ENCODE measurements around the gene STUM. TPM values are rescaled to one million over a fixed set of nuclear protein-coding genes. Genes with fewer than 3 reads are reported as not detected.
"Not testable (repeated sequence)": the region's sequence is repeated elsewhere in the genome, so short reads cannot be mapped to it uniquely, and the experiment has no call there.

STUM gene, protein sequence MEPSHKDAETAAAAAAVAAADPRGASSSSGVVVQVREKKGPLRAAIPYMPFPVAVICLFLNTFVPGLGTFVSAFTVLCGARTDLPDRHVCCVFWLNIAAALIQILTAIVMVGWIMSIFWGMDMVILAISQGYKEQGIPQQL
- 0.13 and 0.25 TPM in 2 replicates for total RNA-seq

DNA sequence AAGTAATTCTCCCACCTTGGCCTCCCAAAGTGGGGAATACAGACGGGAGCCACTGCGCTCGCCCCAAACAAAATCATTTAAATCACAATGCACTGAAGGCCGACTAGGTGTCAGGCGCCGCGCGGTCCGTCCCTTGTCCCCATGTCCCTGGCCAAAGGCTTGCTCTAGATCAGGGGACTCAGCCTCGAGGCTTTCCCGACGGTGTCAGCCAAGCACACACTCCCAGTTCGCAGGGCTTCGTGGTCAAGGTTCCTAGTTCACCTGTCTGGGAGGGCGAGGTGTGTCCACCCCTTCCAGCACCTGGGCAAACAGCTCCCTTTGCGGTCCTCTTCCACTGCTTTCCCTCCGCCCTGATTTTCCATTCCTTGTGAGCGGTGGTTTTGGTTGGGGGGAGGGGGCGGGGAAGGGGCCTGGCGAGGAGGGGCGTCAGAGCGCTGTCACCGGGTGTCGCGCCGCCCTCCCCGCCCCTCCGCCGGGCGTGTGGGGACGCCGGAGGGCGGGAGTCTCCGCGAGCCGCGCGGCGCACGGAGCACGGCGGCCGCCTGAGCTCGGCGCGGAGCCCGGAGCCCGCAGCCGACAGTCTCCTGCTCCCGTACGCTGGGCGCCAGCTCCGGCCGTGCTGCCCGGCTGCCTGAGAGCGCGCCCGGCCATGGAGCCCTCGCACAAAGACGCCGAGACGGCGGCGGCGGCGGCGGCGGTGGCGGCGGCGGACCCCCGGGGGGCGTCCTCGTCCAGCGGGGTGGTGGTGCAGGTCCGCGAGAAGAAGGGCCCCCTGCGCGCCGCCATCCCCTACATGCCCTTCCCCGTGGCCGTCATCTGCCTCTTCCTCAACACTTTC lies at the start of gene STUM:
TSS of gene STUM (plus strand) at position 509 of the 838 bp plus-strand sequence. CDS start at position 650, 141 bp downstream.
- peak in 1 of 2 donors; percentile 44 for DNase-seq (ENCODE audit: low read depth in 2 of 2)

DNA sequence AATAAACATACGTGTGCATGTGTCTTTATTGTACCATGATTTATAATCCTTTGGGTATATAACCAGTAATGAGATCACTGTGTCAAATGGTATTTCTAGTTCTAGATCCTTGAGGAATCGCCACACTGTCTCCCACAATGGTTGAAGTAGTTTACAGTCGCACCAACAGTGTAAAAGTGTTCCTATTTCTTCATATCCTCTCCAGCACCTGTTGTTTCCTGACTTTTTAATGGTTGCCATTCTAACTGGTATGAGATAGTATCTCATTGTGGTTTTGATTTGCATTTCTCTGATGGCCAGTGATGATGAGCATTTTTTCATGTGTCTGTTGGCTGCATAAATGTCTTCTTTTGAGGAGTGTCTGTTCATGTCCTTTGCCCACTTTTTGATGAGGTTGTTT lies 48.9 kb upstream of the STUM start:
- not testable (repeated sequence) for DNase-seq (ENCODE audit: low read depth in 2 of 2)

DNA sequence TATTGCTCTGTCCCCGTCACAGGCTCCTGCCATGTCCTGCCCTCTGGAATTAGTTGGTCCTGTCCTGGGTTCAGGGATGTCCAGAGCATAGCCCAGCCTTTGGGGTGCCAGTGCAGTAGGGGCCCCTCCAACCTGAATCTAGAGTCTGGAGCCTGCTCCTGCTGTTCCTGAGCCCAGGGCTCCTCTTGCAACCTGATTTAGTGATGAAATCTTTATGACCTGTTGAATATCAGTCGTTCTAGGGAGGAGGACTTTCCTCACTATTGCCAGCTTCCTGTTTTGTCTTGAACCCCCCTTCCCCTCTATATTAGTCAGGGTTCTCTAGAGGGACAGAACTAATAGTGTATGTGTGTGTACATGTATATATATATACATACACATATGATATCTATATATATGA lies 42.5 kb upstream of the STUM start:
- DNase-seq (ENCODE audit: low read depth in 2 of 2): no peak

DNA sequence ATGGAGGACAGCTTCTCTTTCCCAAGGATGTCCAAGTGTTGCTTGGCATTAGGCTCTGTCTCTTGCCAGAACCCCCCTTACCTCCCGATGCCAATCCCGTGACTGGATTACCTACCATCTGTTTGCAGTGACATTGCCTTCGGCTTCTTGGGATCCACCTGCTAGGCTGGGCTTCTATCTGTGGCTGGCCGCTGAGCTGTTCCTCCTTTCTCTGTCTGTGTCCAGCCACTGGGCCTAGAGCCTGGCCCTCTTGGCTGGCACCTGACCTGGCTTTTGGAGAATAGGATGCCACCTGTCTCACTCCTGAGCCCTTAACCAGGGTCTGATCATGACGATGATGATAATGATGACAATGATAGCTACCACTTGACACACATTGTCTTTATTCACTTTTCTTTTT lies 41.6 kb upstream of the STUM start:
- DNase-seq (ENCODE audit: low read depth in 2 of 2): no peak

DNA sequence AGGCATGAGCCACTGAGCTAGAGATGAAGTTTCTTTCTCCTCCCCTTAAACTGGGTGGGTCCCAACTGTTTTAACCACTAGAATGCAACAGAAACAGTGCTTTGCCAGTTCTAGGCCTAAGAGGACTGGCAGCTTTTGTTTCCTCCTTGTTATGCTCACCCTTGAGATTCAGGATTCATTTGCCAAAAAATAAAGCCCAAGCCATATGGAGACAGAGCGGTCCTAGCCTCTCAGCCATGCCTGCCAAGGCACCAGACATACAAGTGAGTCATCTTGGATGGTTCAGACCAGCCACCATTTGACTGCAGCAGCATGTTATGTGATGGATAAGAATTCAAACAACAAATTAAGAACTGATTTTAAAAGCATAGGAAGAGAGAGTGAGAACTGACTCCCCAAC lies 38.1 kb upstream of the STUM start:
- DNase-seq (ENCODE audit: low read depth in 2 of 2): no peak

DNA sequence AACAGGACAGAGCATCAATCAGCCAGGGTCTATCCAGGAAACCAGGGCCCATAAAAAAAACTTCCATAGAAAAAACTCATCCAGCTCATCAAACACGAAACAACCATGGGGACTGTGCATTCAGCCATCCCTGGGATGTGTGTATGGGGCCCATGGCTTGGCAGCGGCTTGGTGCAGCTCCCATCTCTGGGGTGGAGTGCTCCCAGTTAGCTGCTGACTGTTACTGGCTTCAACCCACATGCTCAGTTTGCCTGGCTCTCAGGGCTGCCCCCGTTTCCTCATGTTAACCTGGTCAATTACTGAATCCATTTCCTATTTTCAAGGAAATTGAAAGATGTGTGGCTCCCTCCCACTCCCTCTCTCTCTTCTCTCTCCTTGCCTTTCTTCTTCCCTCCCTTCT lies 37.3 kb upstream of the STUM start:
- no peak for DNase-seq (ENCODE audit: low read depth in 2 of 2)

DNA sequence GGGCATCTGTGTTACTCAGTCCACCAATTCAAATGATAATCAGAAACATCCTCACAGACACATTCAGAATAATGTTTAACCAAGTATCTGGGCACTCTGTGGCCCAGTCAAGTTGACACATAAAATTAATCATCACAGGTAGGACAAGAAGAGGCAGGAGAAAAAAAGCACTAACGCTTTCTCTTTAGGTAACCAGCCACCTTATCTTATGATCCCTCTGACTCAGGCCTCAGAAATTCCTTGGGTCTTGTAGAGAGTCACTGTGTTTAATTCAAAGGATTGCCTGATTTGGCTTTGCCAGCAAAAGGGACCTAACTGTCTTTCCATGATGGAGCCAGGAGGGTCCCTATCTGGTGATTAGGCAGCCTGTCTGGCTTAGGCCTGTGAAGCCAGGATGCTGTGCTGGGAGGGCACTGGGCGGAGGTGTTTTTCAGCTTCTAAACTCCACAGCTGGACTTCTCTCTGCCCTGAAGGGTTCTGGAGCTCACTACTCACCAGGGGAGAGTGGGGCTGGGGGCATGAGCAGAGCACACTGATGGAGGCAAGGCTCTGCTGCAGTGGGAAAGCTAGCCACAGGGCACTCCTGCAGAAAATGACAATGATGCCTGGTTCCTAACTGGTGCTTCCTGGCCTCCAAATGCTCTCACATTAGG lies 36.4 kb upstream of the STUM start:
- DNase-seq (ENCODE audit: low read depth in 2 of 2): no peak

DNA sequence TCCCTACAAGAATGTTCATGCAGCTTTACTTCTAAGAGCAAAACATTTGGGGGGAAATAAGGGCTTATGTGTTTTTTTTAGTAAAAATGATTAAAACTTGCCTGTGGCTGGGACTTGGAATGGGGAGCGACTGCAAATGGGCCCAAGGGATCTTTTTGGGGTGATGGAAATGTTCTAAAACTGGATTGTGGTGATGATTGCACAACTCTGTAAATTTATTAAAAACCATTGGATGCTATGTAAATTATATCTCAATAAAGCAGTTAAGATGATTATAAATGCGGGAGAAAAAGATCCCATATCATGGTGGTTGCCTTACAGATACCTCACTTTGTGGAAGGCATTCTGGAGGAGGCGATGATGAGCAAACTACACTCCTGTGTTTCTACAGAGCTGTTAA lies 30.2 kb upstream of the STUM start:
- DNase-seq (ENCODE audit: low read depth in 2 of 2): no peak

DNA sequence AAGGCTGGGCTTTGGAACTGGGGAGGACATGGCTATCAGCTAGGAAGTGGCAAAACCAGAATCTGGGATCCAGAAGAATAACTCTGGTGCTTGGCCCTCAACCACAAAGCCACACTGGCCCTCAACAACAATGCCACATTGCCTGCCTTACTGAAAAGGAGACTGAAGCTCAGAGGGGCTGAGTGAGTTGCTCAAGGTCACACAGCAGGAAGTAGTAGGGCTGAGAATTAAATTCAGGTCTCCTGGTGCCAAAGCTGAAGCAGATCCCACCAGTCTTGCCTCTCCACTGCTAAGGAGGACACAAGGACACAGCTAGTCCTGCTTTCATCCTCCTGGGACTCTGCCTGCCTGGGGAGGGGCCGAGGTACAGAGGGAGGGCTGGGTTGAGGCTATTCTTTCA lies 29.4 kb upstream of the STUM start:
- no peak for DNase-seq (ENCODE audit: low read depth in 2 of 2)

DNA sequence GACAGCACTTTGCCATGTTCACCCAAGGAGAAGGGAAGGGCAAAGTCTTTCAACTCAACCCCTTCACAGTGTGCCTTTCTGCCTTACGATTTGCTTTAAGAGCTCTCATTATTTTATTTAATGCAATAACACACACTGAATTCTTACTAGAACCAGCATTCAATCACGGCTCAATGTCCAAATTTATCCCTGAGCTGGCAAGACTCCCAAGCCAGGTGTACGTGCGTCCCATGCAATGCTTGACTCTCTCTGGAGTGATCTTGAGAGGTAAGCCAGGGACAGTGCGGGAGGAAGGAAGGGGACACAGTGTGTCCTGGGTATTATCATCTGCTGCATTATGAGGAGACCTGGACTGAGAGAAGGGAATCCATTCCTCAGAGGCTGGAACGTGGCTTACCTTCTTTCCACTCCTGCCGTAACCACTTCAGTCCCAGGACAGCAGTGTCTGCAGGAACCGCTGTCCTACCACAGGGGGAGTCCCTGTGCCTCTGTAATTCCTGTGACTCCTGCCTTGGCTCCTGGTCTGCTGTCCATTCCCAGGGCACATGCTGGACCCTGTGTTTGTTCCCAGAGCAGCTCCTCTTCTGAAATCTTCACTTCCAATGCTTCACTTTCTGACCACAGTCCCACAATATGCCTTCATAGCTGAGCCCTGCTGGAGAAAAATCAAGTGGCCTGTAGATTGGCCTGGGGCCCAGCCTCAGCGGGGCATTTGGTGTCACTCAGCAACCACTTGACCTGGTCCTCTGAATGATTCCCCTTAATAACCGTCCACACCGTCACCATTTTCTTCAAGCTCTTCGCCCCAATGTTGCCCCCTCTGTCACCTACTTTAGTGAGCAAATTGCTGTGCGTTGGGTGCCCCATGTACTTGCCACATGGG lies 28.6 kb upstream of the STUM start:
- no peak for DNase-seq (ENCODE audit: low read depth in 2 of 2)

DNA sequence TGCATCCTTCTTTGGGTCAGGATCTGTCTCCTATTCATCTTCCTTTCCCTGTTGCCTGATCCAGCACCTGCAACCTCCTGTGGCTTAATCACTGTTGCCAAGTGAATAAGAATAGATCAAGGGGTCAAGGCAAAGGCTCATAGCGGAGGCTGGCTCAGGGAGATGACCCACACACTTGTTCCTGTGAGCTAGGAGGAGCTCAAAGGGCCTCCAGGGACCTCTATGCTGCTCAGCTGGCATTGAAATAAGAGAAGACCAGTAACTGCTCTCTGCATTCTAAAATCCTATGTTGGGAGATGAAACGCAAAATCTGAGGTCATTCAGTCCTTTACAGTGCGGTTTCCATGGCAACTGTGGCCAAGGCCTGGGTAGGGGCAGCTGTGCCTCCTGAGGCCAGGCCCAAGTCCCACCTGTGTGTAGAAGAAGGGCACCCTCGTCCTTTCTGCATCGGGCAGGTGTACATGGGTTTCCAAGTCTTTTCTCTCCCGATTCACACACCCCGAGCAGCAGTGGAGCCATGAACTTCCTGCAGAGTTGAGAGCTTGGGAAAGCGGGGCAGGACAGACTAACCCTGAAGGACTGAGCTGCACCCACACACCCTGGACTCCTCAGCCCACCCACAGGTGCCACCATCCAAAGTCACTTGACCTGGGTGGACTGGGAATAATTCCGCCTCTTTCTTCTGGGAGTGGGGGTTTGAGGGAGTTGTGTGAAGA lies 27.8 kb upstream of the STUM start:
- DNase-seq (ENCODE audit: low read depth in 2 of 2): no peak

DNA sequence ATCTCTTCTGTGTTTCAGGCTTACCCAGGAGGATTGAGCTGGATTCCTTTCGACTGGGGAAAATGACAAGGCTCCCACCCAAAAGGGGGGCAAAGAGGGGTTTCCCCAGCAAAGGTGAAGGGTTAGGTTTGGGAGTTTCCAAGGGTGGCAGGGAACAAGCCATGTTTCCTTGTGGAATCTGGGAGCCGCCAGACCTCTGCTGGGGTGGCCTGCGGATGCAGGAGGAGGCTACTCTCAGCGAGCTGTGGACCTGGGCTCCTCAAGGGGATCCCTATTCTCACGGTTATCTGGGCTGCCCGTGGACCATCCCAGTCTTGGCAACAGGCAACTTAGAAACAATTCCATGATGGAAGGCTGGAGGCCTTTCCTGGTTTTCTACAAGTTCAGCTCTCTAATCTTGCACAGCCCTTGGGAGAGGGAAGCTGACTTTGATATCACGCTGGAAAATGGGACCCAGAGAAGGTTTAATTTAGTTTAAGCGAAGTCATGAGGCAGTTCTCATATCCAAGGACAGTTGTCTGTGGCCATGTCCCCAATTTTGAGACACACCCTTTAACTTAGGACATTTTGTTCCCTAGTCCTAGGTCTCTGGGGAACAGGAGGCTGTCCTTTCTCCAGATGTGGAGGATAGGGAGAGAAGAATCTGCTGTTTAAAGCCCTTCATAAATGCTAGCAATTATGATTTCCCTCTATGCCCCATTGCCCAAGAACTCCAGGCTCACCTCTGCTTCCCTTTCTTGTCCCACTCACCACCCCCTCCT lies 24.7 kb upstream of the STUM start:
- no peak for DNase-seq (ENCODE audit: low read depth in 2 of 2)

DNA sequence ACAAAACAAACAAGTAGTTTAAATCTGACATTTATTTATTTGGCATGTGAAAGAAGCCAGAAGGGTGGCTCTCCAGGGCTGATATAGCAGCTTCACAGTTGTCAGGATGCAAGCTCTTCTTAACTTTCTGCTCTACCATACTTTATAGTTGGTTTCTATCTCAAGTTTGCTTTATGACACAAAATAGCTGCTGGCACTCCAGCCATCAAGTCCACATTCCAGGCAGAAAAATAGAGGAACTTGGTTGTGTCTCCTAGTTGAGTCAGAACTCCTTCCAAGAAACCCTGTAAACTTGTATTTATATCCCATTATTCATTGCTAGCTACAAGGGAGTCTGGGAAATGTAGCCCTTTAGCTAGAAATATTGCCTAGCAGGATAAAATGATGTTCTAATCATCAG lies 24.0 kb upstream of the STUM start:
- no peak for DNase-seq (ENCODE audit: low read depth in 2 of 2)

DNA sequence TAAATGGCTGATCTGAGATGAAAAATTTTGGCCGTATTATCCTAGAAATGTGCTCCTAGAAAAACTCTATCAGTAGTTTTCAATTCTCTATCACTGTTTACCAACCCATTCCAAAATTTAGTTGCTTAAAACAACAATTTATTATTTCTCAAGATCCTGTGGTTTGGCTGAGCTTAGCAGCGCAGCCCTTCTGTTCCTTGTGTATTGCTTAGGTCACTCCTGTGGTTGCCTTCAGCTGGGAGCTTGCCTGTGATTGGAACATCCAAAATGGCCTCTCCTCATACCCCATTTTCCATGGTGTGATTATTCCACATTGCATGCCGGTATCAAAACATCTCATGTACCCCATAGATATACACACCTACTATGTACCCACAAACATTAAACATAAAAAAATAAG lies 22.8 kb upstream of the STUM start:
- DNase-seq (ENCODE audit: low read depth in 2 of 2): no peak

DNA sequence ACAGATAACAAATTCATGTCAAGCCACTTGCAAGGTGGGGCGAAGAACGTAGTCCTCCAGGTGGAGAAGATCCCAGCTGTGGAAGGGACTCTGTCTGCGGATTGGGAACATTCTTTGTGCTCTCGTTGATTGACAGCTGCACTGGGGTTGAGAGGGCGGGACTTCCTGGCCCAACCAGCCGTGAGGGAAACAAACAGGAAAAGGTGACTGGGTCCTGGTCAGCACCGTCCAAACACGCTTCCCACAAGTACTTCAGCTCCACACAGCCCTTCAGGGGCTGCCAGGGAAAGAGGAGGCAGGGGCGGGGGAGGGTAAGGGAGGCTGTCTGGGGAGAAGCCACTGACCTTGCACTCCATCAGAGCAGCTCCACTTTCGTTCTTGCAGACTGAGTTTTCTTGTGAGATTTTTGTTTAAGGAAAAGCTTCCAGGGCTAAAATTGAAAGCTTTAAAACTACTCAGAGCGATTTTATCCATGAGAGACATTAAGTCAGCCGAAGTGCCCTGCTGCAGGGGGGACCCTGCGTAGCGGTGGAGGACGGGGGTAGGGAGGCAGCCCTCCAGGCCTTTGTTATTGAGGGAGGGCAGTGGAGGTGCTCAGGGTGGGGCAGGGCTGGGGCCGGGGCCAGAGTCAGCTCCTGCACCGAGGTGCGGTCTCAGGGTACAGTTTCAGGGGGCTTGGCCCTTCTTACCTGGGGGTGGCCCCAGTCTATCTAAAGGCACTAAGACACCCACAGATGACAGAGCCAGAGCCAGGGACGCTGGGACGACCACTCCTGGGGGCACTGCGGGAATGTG lies 21.6 kb upstream of the STUM start:
- peak; percentile 31 to 66 for DNase-seq (ENCODE audit: low read depth in 2 of 2)

DNA sequence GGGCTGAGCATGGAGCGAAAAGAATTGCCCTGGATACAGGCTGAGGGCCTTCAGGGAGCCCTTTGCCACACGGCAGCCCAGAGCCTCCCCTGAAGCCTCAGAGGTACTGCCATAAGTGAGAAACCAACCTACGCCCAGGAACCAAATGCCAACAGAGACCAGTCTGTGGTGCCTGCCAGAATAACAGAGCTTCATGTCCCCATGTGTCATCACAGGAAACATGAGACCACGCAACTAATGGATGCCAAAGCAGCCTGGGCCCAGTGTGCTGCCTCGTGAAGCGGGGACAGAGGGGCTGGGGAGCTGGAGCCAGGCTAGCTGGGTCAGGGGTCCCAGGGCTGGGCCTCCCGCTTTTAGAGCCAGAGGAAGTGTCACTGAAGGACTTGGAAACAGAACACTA lies 18.7 kb upstream of the STUM start:
- DNase-seq (ENCODE audit: low read depth in 2 of 2): no peak

DNA sequence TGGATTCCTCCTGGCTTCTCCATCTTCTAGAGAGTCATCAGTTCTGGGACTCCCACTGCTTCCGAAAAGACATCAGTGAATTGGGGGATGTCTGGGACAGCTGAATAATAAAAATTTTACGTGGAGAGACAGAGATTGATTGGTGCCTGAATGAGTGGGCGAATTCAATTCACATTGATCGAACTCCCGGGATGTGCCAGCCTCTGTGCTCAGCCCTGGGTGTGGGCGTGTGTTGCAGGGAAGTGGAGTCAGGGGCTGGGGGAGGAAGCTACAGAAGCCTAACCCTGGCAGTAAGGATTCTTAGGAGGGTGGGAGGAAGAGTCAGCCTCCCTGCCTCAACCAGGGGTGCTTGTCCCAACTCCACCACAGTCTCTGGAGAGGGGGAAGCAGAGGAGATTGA lies 18.0 kb upstream of the STUM start:
- DNase-seq (ENCODE audit: low read depth in 2 of 2): no peak

DNA sequence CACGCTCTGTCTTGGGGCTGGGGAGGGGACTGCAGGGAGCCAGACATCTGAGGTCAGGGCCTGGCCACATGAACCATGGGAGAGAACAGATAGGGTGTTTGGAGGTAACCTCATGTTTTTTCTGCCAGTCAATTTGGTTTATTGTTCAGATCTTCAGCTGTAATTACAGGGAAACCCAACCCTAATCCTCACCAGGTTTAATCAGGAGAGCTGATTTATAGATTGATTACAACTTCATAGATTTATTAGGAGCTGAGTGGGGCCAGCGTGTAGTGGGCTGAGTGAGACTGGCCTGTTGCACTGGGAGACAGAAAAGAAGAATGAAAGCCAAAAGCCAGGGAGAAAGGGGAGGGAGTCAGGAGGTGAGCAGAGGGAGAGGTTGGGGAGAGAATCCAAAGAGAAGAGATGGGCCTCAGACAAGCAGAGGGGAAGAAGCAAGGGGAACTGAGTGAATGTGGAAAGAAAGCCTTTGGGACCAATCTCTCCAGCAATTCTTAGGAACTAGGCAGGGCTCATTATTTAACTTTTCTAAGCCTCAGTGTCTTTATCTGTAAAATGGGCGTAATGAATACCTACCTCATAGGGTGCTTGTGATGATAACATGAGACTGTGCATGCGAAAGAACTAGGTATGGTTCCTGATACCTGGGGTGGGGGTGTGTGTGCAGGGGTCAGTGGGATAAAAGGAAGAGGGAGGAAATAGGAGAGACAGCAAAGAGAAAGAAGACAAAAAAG lies 17.0 kb upstream of the STUM start:
- no peak for DNase-seq (ENCODE audit: low read depth in 2 of 2)

DNA sequence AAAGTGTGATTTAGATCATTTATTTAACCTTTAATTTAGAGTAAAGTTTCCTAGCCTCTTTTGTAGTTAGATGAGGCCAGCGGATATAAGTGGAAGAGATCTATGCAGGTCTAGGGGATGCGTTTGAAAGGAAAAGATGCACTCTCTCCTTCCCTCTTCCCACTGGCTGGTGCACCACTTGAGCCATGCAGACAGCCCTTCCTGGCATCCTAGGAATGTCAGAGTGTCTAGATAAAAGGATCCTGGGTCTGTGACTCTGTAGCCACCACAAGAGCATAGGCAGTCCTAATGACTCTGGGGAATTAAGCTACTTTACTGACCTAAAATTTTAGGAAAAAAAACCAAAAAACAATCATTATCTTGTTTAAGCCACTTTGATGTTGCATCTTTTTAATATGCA lies 16.0 kb upstream of the STUM start:
- DNase-seq (ENCODE audit: low read depth in 2 of 2): no peak

All from dermis microvascular lymphatic vessel endothelial cell (primary cell).